Glutamatergic neuron (in vitro differentiated cells): ENCODE results near the gene SNRPN. TPM values are rescaled to one million over a fixed set of nuclear protein-coding genes. Genes with fewer than 3 reads are reported as not detected.
A peak's percentile ranks its signal among the peaks of the same experiment; 100 is the strongest.

ENCODE experiments used
- DNase-seq: peaks from one replicate; pipeline ENCODE4 v3.0.0; 2022
- H3K27ac Mint-ChIP-seq: one replicate; pipeline ENCODE4 v1.8.0; 2020; ENCODE audit warnings: mild to moderate bottlenecking, mixed read lengths, inconsistent platforms; ENCODE audit not compliant: unreplicated experiment
- H3K27me3 Mint-ChIP-seq: one replicate; pipeline ENCODE4 v1.8.0; 2020; ENCODE audit warnings: mild to moderate bottlenecking, moderate library complexity, mixed read lengths, inconsistent platforms; ENCODE audit not compliant: unreplicated experiment
- H3K36me3 Mint-ChIP-seq: one replicate; pipeline ENCODE4 v1.8.0; 2020; ENCODE audit warnings: mild to moderate bottlenecking, mixed read lengths, inconsistent platforms; ENCODE audit not compliant: unreplicated experiment
- H3K4me1 Mint-ChIP-seq: one replicate; pipeline ENCODE4 v1.8.0; 2020; ENCODE audit warnings: mild to moderate bottlenecking, low read depth, mixed read lengths, inconsistent platforms; ENCODE audit not compliant: unreplicated experiment
- H3K4me3 Mint-ChIP-seq: one replicate; pipeline ENCODE4 v1.8.0; 2020; ENCODE audit warnings: mild to moderate bottlenecking, mixed read lengths, inconsistent platforms; ENCODE audit not compliant: unreplicated experiment
- H3K9me3 Mint-ChIP-seq: one replicate; pipeline ENCODE4 v1.8.0; 2020; ENCODE audit warnings: mild to moderate bottlenecking, moderate library complexity, mixed read lengths, inconsistent platforms; ENCODE audit not compliant: unreplicated experiment
- total RNA-seq: library from RNA; stranded (reverse); fragmentation: NEBNext Ultra II Directional; extraction: Animal tissue kit (Norgen Biotek cat#: 25700); gene quantifications from one replicate; pipeline ENCODE4 v1.2.1, GENCODE V29; 2021; ENCODE audit not compliant: unreplicated experiment
- TF ChIP-seq, protein P1 (sequence below): fragments of 200-600 bp; sonication (generic); IDR thresholded peaks from one replicate; pipeline ENCODE4 v1.5.0; 2021; ENCODE audit not compliant: partially characterized antibody, unreplicated experiment

Gene SNRPN
- total RNA-seq, 1 donor from 2014 or later, result 284 TPM

- H3K4me1 Mint-ChIP-seq, result peaks cover 2% of the 10 kb centered on the region
- H3K36me3 Mint-ChIP-seq, result no peaks in the 10 kb centered on the region
- no peak for DNase-seq
- no peaks in the 10 kb centered on the region for H3K27me3 Mint-ChIP-seq
- no peak overlapping the region for H3K27ac Mint-ChIP-seq
- TF ChIP-seq, protein P1, sequence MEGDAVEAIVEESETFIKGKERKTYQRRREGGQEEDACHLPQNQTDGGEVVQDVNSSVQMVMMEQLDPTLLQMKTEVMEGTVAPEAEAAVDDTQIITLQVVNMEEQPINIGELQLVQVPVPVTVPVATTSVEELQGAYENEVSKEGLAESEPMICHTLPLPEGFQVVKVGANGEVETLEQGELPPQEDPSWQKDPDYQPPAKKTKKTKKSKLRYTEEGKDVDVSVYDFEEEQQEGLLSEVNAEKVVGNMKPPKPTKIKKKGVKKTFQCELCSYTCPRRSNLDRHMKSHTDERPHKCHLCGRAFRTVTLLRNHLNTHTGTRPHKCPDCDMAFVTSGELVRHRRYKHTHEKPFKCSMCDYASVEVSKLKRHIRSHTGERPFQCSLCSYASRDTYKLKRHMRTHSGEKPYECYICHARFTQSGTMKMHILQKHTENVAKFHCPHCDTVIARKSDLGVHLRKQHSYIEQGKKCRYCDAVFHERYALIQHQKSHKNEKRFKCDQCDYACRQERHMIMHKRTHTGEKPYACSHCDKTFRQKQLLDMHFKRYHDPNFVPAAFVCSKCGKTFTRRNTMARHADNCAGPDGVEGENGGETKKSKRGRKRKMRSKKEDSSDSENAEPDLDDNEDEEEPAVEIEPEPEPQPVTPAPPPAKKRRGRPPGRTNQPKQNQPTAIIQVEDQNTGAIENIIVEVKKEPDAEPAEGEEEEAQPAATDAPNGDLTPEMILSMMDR, result no peak
- no peaks in the 10 kb centered on the region for H3K9me3 Mint-ChIP-seq
- H3K4me3 Mint-ChIP-seq, result no peak overlapping the region
Observed at GRCh38 chr15:24943361-24943760, 11.4 kb upstream of the SNRPN start.

GRCh38 chr15:24944954-24945353 is 9.8 kb upstream of the SNRPN start:
- no peaks in the 10 kb centered on the region for H3K9me3 Mint-ChIP-seq
- H3K36me3 Mint-ChIP-seq, result no peaks in the 10 kb centered on the region
- DNase-seq, result no peak
- H3K4me1 Mint-ChIP-seq, result peaks cover 2% of the 10 kb centered on the region
- H3K27ac Mint-ChIP-seq, result no peak overlapping the region
- no peaks in the 10 kb centered on the region for H3K27me3 Mint-ChIP-seq
- TF ChIP-seq, protein P1, result no peak
- H3K4me3 Mint-ChIP-seq, result no peak overlapping the region

DNA sequence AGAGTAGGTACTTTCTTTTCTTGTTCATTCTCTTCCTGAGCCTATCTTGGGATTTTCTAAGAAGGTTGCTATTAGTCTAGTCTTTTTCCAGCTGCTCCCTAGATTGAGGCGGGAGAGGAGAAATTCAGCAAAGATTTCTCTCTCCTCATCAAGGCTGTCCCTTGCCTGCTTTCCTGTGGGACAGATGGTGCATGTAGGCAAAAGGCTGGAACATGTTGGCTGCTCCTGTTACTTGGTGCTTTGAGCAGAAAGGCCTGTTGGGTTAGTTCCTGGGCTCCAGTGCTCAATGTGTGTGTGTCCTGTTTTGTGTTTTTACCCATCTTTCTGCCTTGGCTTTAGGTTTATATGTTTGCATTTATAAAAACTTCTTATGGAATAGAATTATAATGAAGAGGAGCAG is 9.1 kb upstream of the SNRPN start:
- no peak for DNase-seq
- peaks cover 2% of the 10 kb centered on the region for H3K9me3 Mint-ChIP-seq
- peak overlapping the region; percentile 82 for H3K27ac Mint-ChIP-seq

DNA sequence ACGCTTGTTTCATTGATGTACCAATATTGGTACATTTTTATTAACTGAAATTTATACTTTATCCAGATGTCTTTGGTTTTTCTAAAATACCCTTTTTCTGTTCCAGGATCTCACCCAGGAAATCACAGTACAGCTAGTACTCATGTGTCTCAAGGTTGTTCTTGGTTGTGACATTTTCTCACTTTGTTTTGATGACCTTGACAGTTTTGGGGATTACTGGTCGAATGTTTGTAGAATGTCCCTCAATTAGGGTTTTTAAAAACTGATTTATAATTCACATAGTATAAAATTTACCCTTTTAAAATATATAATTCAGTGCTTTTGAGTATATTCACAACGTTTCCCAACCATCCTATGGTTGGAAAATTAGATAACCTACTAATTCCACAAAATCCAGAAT is 6.3 kb upstream of the SNRPN start:
- H3K4me3 Mint-ChIP-seq, result no peak overlapping the region
- H3K4me1 Mint-ChIP-seq, result peaks cover 2% of the 10 kb centered on the region
- no peaks in the 10 kb centered on the region for H3K36me3 Mint-ChIP-seq
- TF ChIP-seq, protein P1, result no peak
- DNase-seq, result no peak
- no peak overlapping the region for H3K27ac Mint-ChIP-seq
- H3K9me3 Mint-ChIP-seq, result peaks cover 2% of the 10 kb centered on the region
- H3K27me3 Mint-ChIP-seq, result peaks cover 1% of the 10 kb centered on the region

More for the DNA sequence above, 9.1 kb upstream of the SNRPN start:
- H3K4me1 Mint-ChIP-seq, result peaks cover 2% of the 10 kb centered on the region
- H3K4me3 Mint-ChIP-seq, result no peak overlapping the region
- H3K27me3 Mint-ChIP-seq, result no peaks in the 10 kb centered on the region
- no peaks in the 10 kb centered on the region for H3K36me3 Mint-ChIP-seq
- TF ChIP-seq, protein P1, result no peak

- Mint-ChIP-seq H3K27ac (peak overlapping the region; percentile 98), H3K4me1 (peaks cover 3% of the 10 kb centered on the region), H3K9me3 (peaks cover 18% of the 10 kb centered on the region), H3K27me3 (peaks cover 11% of the 10 kb centered on the region), H3K36me3 (peaks cover 6% of the 10 kb centered on the region), H3K4me3 (peak overlapping the region; percentile 93)
- TF ChIP-seq, protein P1, result no peak
- no peak for DNase-seq
Observed at GRCh38 chr15:24955531-24955921, 739 bp downstream of the SNRPN start.
